ENCODE results near the gene LGI2.

The LGI2 gene

DNA sequence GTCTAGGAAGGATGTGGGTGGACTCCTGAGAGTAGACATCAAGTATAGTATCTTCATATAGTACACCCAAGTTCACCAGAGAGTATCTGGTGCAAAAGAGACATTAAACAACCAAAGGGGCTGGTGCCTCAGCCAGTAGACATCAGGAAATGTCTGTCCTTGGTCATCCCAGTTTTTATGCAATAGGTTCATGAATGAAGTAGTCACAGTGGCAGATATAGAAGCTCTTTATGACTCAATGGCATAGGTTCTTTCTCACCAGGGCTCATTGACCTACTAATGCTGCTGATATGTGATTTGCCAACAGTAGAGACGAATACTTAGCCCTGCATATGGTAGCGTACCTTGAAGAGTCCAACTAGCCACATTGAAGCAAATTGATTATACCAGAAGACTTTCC is 72.9 kb downstream of the LGI2 start:
- no peak for DNase-seq

DNA sequence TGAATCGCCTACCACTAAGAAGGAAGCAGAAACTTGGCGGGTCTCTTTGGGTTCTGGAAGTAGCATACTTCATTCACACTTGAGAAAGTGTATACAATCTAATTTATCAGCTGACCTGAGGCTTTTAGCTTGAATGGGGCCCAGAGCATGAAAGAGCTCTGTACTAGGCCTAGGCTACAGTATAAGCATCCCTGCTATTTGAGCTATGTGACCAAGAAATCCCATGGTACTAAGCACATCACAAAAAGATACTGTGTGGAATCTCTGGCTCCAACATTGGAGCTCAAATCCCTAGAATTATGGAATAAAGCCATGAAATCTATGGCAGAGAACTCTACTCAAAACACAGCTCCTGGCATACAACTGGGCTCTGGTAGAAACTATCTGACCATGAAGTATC is 74.0 kb downstream of the LGI2 start:
- no peak for DNase-seq

DNA sequence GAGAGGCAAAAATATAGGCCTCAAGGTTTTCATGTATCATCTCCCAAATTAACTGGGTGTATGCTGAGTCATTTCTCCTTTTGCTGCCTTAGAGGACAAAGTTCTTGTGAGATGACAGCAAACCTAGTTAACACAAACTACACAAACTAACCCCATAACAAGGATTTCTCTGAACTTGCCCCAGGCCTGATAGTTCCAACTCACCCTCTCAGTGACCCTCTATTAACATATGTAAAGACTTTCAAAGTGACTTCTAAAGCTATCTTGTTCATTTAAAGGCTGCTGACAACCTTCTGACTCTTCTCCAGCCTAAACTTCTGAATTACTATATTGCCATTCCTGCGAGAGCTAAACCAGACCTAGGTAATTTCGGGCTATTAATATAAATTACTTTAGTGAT is 74.7 kb downstream of the LGI2 start:
- DNase-seq = no peak

DNA sequence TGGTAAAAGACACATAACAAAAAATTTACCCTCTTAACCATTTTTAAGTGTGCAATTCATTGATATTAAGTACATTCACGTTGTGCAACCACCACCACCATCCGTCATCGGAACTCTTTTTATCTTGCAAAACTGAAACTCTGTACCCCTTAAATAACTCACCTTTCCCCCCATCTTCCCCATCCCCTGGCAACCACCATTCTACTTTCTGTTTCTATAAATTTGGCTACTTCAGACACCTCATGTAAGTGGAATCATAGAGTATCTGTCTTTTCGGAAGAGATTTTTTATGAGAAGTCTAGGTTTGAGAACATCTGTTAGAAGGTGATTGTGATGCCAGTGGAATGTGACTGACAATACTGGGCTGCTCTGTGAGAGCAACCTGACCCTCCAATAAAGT is 78.1 kb downstream of the LGI2 start:
- DNase-seq = no peak

DNA sequence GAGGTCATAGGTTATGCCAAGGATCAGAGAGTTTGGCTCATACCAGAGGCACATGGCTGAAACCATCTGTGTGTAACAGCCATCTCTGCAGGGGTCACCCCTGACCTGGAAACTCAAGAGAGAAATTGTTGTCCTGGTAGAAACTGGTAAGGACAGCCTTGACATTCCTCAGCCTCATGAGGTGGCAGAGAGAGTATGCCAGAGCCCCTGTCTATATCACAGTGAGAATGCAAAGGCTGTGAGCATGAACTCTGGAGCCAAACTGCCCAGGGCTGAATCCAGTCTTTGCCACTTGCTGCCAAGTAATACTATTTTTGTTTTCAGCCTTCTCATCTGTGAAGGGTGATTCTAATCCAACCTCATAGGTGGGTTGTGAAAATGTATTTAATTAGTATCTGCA is 80.8 kb downstream of the LGI2 start:
- no peak for DNase-seq

Measured in NCI-H2029 (cell line).